GM21423 (cell line): ENCODE measurements around the gene SHC3.

Experiments used
- ATAC-seq: cut with Tn5 transposase; IDR thresholded peaks from one replicate; pipeline ENCODE4 v1.9.1; 2021; ENCODE audit warnings: mild to moderate bottlenecking, moderate library complexity; ENCODE audit not compliant: unreplicated experiment

Gene SHC3

DNA sequence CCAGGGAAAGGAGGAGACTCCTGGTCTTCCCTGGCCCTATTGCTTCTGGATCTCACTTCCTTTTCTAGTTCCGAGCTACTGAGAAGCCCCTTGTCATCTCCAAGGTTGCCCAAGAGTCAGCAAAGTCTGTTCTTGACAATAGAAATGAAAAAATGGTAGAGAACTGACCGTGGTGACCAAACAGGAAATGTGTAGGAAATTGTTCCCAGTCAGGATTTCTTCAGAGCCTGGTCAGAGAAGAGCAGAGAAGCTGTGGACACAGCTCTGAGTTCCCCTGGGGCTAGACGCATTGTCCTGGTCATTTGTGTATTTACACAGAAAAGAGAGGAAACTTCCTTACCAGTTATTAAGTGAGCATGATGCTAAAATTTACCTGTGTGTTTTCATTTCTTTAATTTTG is 151.7 kb downstream of the SHC3 start:
- ATAC-seq: no peak

GRCh38 chr9:89025553-89025952 is 153.1 kb downstream of the SHC3 start:
- ATAC-seq: no peak

- ATAC-seq: no peak
These were observed 153.9 kb downstream of the SHC3 start for GRCh38 chr9:89024727-89025126.

GRCh38 chr9:89023740-89024139 is 154.9 kb downstream of the SHC3 start:
- ATAC-seq: no peak

DNA sequence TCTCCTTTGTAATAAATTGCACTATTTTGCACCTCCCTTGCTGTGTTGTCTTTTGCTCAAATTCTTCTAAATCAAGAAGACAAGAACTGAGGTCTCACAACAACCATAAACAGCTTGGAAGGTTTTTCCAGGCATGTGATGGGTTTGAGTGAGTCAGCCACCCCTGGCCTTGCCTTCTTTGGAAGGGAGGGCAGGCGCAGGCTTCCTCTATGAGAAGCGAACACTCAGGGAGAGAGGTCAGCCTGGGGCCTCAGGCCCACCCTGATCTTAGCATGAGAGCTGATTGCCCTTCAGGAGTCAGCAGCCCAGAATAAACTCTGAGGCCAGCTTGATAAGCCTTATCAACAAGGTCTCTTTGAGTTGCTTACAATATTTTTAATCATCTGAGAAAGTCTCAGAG is 155.7 kb downstream of the SHC3 start:
- ATAC-seq: no peak

DNA sequence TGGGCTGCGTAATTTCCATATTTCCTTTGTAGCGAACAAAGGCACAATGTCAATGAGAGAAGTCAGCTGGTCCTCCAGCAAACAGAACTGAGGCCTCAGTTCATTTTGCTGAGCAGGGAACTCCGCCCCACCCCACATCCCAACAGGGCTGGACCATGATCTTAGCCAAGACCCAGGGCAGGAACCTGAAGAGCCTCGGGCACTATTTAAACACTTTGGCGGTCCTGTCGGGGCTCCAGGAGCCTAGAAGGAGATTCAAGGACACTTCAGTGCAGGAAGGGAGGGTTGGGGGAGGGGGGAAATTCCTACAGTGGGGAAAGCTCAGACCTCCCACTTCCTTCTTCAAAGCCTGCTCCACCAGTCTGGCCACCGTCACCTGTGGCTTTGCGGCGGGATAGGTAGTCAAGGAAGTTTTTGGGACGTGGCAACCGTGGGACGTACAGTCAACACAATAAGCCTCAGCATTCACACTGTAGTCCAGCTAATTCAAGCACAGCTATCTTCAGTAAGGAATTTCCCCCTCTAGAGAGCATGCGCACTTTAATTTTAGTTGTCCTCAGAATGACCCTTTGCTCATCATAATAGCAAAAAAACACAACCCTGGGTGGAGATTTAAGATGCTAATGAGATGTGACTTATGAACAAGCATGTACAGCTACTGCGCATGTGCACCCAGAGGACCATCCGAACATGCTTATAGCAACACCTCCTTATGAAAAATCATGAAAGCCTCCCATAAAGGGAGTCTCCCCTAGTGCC is 156.4 kb downstream of the SHC3 start:
- ATAC-seq: no peak

DNA sequence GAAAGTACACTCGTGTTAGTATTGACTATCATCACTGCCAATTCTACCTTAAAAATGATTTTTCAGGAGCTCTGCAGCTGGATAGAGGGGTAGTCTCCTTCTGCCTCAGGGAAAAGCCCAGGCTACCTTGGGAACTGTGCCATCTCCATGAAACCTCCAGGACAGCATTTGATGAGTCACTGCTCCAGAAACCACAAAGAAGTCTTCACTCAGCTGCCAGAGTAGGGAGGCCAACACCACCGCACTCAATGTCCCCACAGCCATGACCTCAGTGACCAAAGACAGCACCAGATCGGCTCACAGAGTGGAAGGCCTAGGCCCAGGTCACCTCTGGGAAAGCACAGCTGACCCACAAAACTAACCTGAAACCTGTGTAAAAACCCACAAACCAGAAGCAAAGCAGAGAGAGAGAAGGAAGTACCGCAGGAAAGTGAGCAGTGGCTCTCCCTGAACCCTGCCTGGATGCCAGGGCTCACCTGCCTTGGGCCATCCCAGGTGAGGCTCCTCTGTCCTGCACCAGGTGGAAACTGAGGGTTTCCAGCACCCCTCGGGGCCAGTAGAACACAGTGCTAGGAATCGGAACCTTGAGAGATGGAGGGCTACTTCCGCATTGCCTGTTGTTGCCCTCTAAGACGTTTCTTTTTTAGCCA is 157.3 kb downstream of the SHC3 start:
- no peak for ATAC-seq

DNA sequence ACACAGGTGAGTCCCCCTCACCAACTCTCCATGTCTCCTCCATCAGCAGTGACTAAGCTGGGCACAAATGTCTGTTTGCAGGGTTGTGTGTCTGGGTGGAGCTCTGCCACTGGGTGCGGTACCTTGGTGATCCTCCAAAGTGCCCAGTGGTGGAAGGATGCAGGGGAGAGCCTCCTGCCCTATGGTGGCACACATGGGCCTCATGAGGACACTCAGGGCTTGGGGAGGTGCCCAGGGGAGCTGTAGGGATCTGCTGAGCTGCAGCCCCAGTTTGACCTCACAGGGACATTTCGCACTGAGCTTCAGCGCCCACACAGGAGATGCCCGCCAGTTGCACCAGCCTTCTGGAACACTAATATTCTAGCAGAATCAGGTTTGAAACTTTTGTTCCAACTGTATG is 157.9 kb downstream of the SHC3 start:
- no peak for ATAC-seq

DNA sequence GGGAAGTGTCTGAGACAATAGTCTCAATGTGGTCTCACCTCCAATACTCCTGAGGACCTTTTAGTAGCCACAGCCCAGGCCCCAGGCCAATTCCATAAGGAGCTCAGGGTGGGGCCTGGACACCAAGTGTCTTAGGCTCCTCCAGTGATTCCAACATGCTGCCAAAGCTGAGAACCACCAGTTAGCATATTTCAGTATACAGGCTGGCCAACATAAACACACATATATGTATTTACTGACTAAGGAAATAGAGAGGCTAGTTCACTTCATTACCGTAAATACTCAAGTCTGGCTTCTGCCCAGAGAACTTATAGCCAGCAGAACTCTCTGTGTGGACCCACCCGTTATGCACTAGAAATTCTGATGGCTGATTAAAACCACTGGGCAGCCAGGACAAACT is 163.3 kb downstream of the SHC3 start:
- no peak for ATAC-seq

GRCh38 chr9:89014153-89014552 is 164.5 kb downstream of the SHC3 start:
- ATAC-seq: no peak

GRCh38 chr9:89013660-89014059 is 165.0 kb downstream of the SHC3 start:
- no peak for ATAC-seq

DNA sequence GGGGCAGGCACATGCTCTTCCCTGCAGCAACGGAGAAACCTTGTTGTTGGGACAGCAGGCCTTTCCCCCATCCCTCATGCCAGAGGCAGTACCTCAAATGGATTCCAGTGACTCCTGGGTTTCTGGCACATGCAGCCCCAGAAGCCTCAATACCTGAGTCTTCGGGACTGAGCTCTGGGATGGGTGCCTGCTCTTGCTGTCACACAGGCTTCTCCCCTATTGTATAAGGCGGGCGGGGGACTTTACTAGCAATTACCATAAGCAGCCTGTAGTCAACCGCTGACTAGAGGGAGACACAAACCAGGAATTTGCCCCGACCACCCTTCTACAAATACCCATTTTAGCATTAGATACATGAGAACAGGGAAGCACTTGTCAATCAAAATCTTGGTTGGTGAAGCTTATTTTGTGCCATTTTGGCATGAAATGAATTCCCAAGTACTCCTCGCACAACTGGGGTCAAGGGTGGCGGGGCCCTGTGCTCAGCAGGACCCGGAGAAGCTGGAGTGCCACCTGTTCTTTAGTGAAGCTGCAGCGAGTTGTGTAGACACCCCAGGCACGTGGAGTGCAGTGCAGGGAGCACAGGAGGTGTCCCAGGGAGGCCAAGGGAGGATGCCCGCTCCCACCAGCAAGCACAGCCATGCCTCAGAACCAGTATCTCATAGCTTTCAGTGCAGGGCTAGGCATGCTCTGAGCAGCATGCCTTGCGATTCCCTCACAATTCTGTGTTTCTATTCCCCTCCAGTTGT is 166.2 kb downstream of the SHC3 start:
- ATAC-seq: no peak

- ATAC-seq: no peak
These were observed 166.9 kb downstream of the SHC3 start for GRCh38 chr9:89011683-89012082.

DNA sequence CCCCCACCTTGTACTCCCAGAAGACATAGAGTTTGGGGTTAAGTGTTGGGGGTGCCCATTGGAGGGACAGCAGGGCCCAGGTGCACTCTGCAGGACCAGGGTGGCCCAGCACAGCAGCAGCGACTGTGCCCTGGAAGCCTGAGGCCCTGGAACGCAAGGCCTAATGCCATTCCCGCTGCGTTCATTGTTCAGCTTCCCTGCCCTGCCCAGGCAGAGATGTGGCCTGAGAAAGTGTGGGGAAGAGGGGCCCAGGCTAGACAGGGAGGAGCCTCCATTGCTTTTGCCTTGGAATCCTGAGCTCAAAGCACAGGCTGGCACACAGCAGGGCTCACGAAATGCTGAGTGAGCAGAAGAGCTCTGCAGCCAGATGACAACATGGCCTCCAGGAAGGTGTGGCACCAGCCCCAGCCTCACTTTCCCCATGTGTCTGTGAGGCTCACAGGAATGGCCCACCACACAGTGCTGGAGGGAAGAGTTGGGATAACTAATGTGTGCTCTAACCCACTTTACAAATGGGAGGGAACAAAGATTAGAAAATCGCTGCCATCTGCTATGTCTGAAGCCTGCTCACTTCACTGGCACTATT is 168.0 kb downstream of the SHC3 start:
- ATAC-seq: no peak

DNA sequence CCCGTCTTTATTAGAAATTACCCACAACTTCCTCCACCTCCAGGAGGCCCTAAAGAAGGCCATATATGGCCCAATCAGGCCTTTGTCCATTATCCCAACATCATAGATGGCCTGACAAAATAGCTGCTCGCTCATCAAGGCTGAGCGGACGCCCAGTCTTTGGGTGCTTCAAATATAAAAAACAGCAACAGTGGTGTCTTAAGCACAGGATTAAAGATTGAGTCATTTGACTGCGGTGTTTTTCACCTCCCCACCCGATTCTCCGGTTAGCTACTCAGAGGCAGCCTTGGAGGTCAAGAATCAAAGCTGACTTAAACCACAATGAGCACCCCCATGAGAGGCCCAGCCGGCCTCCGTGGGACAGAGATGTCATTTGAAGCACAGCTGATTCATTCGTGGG is 168.6 kb downstream of the SHC3 start:
- ATAC-seq: no peak

GRCh38 chr9:89009546-89009840 is 169.1 kb downstream of the SHC3 start:
- no peak for ATAC-seq

- ATAC-seq: no peak
These were observed 169.7 kb downstream of the SHC3 start for GRCh38 chr9:89008744-89009545.

DNA sequence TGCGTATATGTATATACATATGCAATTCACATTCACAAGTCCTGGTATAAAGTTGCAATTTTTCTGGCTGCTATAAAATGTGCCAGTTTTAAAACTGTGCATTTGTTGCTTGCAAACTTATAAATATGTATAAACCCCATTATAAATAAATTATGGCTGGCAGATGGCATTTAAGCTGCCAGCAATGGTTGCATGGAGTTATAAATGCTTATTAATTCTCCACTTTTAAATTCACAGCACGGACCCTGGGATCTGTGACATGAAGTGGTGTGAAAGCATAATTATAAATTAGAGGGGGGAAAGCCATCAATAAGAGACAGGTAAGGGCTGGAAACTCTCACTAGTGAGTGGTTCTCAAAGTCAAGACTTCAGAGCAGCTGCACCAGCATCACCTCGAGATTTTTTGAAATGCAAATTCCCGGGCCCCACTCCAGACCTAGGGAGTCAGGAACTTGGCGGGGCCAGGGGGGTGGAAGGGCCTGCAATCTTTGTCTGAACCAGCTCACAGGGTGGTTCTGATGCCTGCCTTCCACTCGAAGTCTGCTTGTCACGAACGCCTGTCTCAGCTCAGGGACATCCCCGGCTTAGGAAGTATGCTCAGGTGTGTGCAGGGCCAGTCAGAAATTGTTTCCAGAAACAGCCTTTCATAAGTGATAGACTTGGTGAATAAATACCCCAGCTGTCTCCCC is 170.4 kb downstream of the SHC3 start:
- no peak for ATAC-seq

GRCh38 chr9:89006996-89007967 is 171.3 kb downstream of the SHC3 start:
- no peak for ATAC-seq
